ENCODE results near the gene CTNND2.
A peak's percentile ranks its signal among the peaks of the same experiment; 100 is the strongest.

The CTNND2 gene

GRCh38 chr5:11502783-11503182, 401.5 kb downstream of the CTNND2 start:
- no peak overlapping the region for H3K27ac ChIP-seq
- TF ChIP-seq CTCF (conservative IDR thresholded peaks at IDR 0.05) = no peak
- TF ChIP-seq ZFX (IDR thresholded peaks at IDR 0.05) = no peak

- no peak for TF ChIP-seq CTCF (conservative IDR thresholded peaks at IDR 0.05)
- TF ChIP-seq ZFX (IDR thresholded peaks at IDR 0.05) = no peak
- no peak overlapping the region for H3K27ac ChIP-seq
These were observed 406.6 kb downstream of the CTNND2 start for GRCh38 chr5:11497651-11498050.

- no peak for TF ChIP-seq ZFX (IDR thresholded peaks at IDR 0.05)
- TF ChIP-seq CTCF (conservative IDR thresholded peaks at IDR 0.05) = no peak
- no peak overlapping the region for H3K27ac ChIP-seq
These were observed 408.0 kb downstream of the CTNND2 start for GRCh38 chr5:11496137-11496719.

- TF ChIP-seq ZFX (IDR thresholded peaks at IDR 0.05) = no peak
- peak; percentile 49 for TF ChIP-seq CTCF (conservative IDR thresholded peaks at IDR 0.05)
- H3K27ac ChIP-seq = no peak overlapping the region
These were observed 409.9 kb downstream of the CTNND2 start for GRCh38 chr5:11494340-11494739.

- TF ChIP-seq CTCF (conservative IDR thresholded peaks at IDR 0.05) = no peak
- TF ChIP-seq ZFX (IDR thresholded peaks at IDR 0.05) = no peak
- no peak overlapping the region for H3K27ac ChIP-seq
These were observed 412.7 kb downstream of the CTNND2 start for GRCh38 chr5:11491404-11492075.

- H3K27ac ChIP-seq = no peak overlapping the region
- TF ChIP-seq ZFX (IDR thresholded peaks at IDR 0.05) (no peak), CTCF (conservative IDR thresholded peaks at IDR 0.05) (no peak)
These were observed 420.6 kb downstream of the CTNND2 start for GRCh38 chr5:11483630-11484029.

- no peak overlapping the region for H3K27ac ChIP-seq
- no peak for TF ChIP-seq CTCF (conservative IDR thresholded peaks at IDR 0.05)
These were observed 422.2 kb downstream of the CTNND2 start for GRCh38 chr5:11482011-11482410.

All from C4-2B (cell line).